ENCODE data around the gene FHIP1A.
"Not testable (repeated sequence)": the region's sequence is repeated elsewhere in the genome, so short reads cannot be mapped to it uniquely, and the experiment has no call there.

Gene FHIP1A

GRCh38 chr4:151408630-151409469, at the start of gene FHIP1A:
TSS of gene FHIP1A (plus strand) at chr4:151409176. CDS start at chr4:151566260, 157,084 bp downstream.
- DNase-seq, result peak; percentile 87 to 89

- no peak for DNase-seq
Observed at GRCh38 chr4:151359576-151359975, 49.4 kb upstream of the FHIP1A start.

GRCh38 chr4:151361126-151361525, 47.9 kb upstream of the FHIP1A start:
- no peak for DNase-seq

- no peak for DNase-seq
Observed at GRCh38 chr4:151361966-151362365, 47.0 kb upstream of the FHIP1A start.

GRCh38 chr4:151362404-151363164, 46.4 kb upstream of the FHIP1A start:
- DNase-seq, result peak; percentile 73 to 78

GRCh38 chr4:151376540-151376939, 32.4 kb upstream of the FHIP1A start:
- DNase-seq, result no peak

- no peak for DNase-seq
Observed at GRCh38 chr4:151389311-151389710, 19.7 kb upstream of the FHIP1A start.

- DNase-seq, result not testable (repeated sequence)
Observed at GRCh38 chr4:151389799-151390198, 19.2 kb upstream of the FHIP1A start.

GRCh38 chr4:151395873-151396272, 13.1 kb upstream of the FHIP1A start:
- no peak for DNase-seq

GRCh38 chr4:151400343-151400742, 8.6 kb upstream of the FHIP1A start:
- DNase-seq, result no peak

- DNase-seq, result no peak
Observed at GRCh38 chr4:151401739-151402138, 7.2 kb upstream of the FHIP1A start.

- no peak for DNase-seq
Observed at GRCh38 chr4:151402145-151402865, 6.7 kb upstream of the FHIP1A start.

GRCh38 chr4:151403656-151404055, 5.3 kb upstream of the FHIP1A start:
- DNase-seq, result no peak

- DNase-seq, result not testable (repeated sequence)
Observed at GRCh38 chr4:151404802-151405201, 4.2 kb upstream of the FHIP1A start.

GRCh38 chr4:151407018-151407417, 2.0 kb upstream of the FHIP1A start:
- DNase-seq, result no peak

GRCh38 chr4:151407466-151408379, 1.3 kb upstream of the FHIP1A start:
- peak; percentile 20 to 42 for DNase-seq

- DNase-seq, result no peak
Observed at GRCh38 chr4:151408380-151408629, 671 bp upstream of the FHIP1A start.

- peak in 1 of 2 donors; percentile 8 for DNase-seq
Observed at GRCh38 chr4:151409470-151410313, 716 bp downstream of the FHIP1A start.

- DNase-seq, result no peak
Observed at GRCh38 chr4:151415978-151416377, 7.0 kb downstream of the FHIP1A start.

GRCh38 chr4:151417164-151417571, 8.2 kb downstream of the FHIP1A start:
- DNase-seq, result no peak

- DNase-seq, result no peak
Observed at GRCh38 chr4:151417766-151418376, 8.9 kb downstream of the FHIP1A start.
